GM10266 (cell line): ENCODE data around the gene BCAS3.
"Not testable (repeated sequence)": the region's sequence is repeated elsewhere in the genome, so short reads cannot be mapped to it uniquely, and the experiment has no call there.

Source experiments
- DNase-seq: peaks from one replicate; pipeline ENCODE4 v3.0.0; 2012; ENCODE audit errors: extremely low spot score
- TF ChIP-seq, protein P1 (sequence below): IDR thresholded peaks from 2 replicates; pipeline ENCODE4 v1.5.1; 2012; ENCODE audit warnings: mild to moderate bottlenecking, low read depth; ENCODE audit not compliant: control insufficient read depth, insufficient read depth; ENCODE audit errors: missing control alignments

Gene BCAS3

GRCh38 chr17:60864708-60865005 is 187.0 kb downstream of the BCAS3 start:
- DNase-seq = no peak
- TF ChIP-seq, protein P1, sequence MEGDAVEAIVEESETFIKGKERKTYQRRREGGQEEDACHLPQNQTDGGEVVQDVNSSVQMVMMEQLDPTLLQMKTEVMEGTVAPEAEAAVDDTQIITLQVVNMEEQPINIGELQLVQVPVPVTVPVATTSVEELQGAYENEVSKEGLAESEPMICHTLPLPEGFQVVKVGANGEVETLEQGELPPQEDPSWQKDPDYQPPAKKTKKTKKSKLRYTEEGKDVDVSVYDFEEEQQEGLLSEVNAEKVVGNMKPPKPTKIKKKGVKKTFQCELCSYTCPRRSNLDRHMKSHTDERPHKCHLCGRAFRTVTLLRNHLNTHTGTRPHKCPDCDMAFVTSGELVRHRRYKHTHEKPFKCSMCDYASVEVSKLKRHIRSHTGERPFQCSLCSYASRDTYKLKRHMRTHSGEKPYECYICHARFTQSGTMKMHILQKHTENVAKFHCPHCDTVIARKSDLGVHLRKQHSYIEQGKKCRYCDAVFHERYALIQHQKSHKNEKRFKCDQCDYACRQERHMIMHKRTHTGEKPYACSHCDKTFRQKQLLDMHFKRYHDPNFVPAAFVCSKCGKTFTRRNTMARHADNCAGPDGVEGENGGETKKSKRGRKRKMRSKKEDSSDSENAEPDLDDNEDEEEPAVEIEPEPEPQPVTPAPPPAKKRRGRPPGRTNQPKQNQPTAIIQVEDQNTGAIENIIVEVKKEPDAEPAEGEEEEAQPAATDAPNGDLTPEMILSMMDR = no peak

DNA sequence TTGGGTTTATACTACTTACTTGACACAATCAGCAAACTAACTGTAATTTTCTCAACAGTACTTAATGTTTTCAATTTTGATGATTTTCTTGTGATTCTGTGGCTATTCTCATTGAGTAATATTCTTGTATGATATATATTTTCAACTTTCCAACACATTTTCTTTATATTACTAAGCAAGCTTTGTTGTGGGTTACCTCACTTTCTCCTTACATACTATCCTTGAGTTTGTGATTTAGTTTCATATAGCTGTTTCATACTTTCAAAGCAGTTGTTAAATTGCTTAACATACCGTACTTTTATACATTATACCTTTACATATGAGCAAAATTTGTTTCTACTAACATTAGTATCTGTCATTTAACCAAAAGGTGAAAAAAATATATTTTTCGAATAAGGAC is 197.1 kb downstream of the BCAS3 start:
- DNase-seq = no peak
- TF ChIP-seq, protein P1 = no peak

- not testable (repeated sequence) for DNase-seq
Measured at GRCh38 chr17:60886731-60887613, 209.3 kb downstream of the BCAS3 start.

DNA sequence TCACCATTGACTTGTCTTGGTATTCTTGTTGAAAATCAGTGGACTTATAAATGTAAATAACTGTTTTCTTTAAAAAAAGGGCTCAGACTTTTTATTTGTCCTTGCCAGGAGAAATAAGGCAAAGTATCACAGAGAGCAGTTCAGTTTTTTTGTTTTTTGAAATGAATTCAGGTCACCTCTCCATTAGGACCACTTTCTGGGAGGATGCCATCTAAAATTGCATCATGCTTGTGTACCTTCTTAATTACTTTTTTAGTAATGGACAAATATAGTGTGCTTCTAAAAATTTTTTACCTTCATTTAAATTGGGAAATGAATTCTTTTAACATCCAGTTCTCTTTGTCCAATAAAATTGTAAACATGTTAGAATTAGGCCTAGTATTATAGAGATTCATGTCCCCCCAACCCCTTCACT is 210.0 kb downstream of the BCAS3 start:
- DNase-seq = no peak
- TF ChIP-seq, protein P1 = no peak

- no peak for DNase-seq
- TF ChIP-seq, protein P1 = no peak
Measured at GRCh38 chr17:60888812-60889709, 211.4 kb downstream of the BCAS3 start.

DNA sequence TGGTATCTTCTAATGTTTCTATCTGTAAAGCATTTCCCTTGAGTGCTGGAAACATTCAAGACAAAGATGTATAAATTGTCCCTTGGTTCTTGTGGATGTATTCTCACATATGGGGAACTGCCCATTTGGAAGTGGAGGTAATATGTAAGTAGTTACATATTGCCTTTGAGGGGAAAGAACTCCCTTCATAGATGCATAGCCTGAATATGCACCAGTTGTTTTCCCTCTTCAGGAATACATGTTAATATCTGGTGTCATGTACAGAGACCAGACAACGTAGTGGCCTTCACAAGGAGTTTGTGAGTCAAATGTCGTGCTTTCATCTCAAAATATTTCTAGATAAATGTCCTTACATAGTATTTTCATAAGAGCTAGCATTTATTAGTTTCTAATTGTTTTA is 213.5 kb downstream of the BCAS3 start:
- no peak for DNase-seq
- TF ChIP-seq, protein P1 = no peak

DNA sequence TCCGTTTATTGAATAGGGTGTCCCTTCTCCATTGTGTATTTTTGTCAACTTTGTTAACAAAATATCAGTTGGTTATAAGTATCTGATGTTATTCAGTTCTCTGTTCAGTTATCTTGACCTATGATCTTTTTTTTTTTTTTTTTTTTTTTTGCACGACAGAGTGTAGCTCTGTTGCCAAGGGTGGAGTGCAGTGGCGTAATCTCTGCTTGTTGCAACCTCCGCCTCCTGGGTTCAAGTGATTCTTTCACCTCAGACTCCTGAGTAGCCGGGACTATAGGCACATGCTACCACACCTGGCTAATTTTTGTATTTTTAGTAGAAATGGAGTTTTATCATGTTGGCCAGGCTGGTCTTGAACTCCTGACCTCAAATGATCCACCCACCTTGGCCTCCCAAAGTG is 215.8 kb downstream of the BCAS3 start:
- TF ChIP-seq, protein P1 = no peak
- DNase-seq = no peak
